PC-3 (cell line): ENCODE data around the gene ACVRL1. TPM values are rescaled to one million over a fixed set of nuclear protein-coding genes. Genes with fewer than 3 reads are reported as not detected.

ENCODE experiments used
- ATAC-seq: fragments of 200-7000 bp; cut with Tn5 transposase; 2 replicates; pipeline ENCODE4 v1.9.1; 2020; ENCODE audit warnings: mild to moderate bottlenecking, moderate library complexity
- BruUV-seq: library from RNA; stranded (reverse); fragments of 400-500 nt; replicated peaks from 2 replicates; lab custom pipeline; 2021; lab: Mats Ljungman, UMichigan
- CTCF ChIA-PET: fragments of 300-600 bp; sonication (Branson Sonifier 250); formaldehyde crosslinking; loops from one replicate; lab custom pipeline; 2022; ENCODE audit warnings: antibody characterized with exemption; lab: Charles Lee
- POLR2A ChIA-PET: fragments of 300-600 bp; sonication (Branson Sonifier 250); formaldehyde crosslinking; loops from one replicate; lab custom pipeline; 2022; ENCODE audit warnings: antibody characterized with exemption; ENCODE audit not compliant: unreplicated experiment; lab: Charles Lee
- DNase-seq: peaks from one replicate; pipeline ENCODE4 v3.0.0-alpha.2; 2015
- H2AFZ ChIP-seq: fragments of 300-600 bp; sonication (generic); 2 replicates; pipeline ENCODE4 v1.6.0; 2016; ENCODE audit warnings: antibody characterized with exemption, low read length
- H3F3A ChIP-seq: fragments of 300-600 bp; sonication (generic); one replicate; pipeline ENCODE4 v1.6.0; 2017; ENCODE audit warnings: antibody characterized with exemption, low read length, control low read depth, mild to moderate bottlenecking; ENCODE audit not compliant: unreplicated experiment
- H3K27ac ChIP-seq: fragments of 300-600 bp; sonication (generic); 2 replicates; pipeline ENCODE4 v1.5.1; 2016; ENCODE audit warnings: mild to moderate bottlenecking, low read length
- H3K27me3 ChIP-seq: fragments of 300-600 bp; sonication (generic); 2 replicates; pipeline ENCODE4 v1.6.1; 2016; ENCODE audit warnings: low read length, mixed read lengths
- H3K36me3 ChIP-seq: fragments of 300-600 bp; sonication (generic); 2 replicates; pipeline ENCODE4 v1.6.1; 2016; ENCODE audit warnings: low read depth, mixed run types, low read length, mixed read lengths
- H3K4me1 ChIP-seq: fragments of 300-600 bp; sonication (generic); 2 replicates; pipeline ENCODE4 v1.5.1; 2016; ENCODE audit warnings: low read length; ENCODE audit not compliant: insufficient read depth
- H3K4me2 ChIP-seq: fragments of 300-600 bp; sonication (generic); 2 replicates; pipeline ENCODE4 v1.6.0; 2016; ENCODE audit warnings: low read length
- H3K4me3 ChIP-seq: fragments of 300-600 bp; sonication (generic); 2 replicates; pipeline ENCODE4 v1.5.1; 2016; ENCODE audit warnings: mild to moderate bottlenecking, low read length, mixed read lengths
- H3K79me2 ChIP-seq: fragments of 300-600 bp; sonication (generic); 2 replicates; pipeline ENCODE4 v1.6.1; 2017; ENCODE audit warnings: low read length, mixed read lengths
- H3K9ac ChIP-seq: fragments of 300-600 bp; sonication (generic); 2 replicates; pipeline ENCODE4 v1.6.0; 2016; ENCODE audit warnings: mild to moderate bottlenecking, low read length
- H3K9me2 ChIP-seq: fragments of 300-600 bp; sonication (generic); replicated peaks from 2 replicates; pipeline ENCODE4 v1.6.1; 2016; ENCODE audit warnings: mixed run types, low read length, mixed read lengths
- H3K9me3 ChIP-seq: fragments of 300-600 bp; sonication (generic); 2 replicates; pipeline ENCODE4 v1.6.1; 2016; ENCODE audit warnings: low read length, mixed read lengths
- H4K20me1 ChIP-seq: fragments of 300-600 bp; sonication (generic); 2 replicates; pipeline ENCODE4 v1.6.1; 2016; ENCODE audit warnings: low read length, mixed read lengths
- CTCF ChIP-seq: fragments of 300-600 bp; sonication (generic); conservative IDR thresholded peaks from 2 replicates; pipeline ENCODE4 v1.5.1; 2017; ENCODE audit warnings: antibody characterized with exemption, low read depth, mild to moderate bottlenecking, low read length
- EZH2 ChIP-seq: fragments of 300-600 bp; sonication (generic); IDR thresholded peaks from one replicate; pipeline ENCODE4 v1.6.1; 2017; ENCODE audit warnings: antibody characterized with exemption, mild to moderate bottlenecking, low read length; ENCODE audit not compliant: unreplicated experiment
- EZH2phosphoT487 ChIP-seq: fragments of 300-600 bp; sonication (generic); IDR thresholded peaks from 2 replicates; pipeline ENCODE4 v1.6.1; 2018; ENCODE audit warnings: mild to moderate bottlenecking, antibody characterized with exemption, low read length, borderline replicate concordance
- intact Hi-C: fragments of 100-400 bp; cut with micrococcal nuclease; formaldehyde crosslinking; loops from 2 replicates; pipeline ENCODE4 v1.9.0; 2023
- total RNA-seq: library from RNA; depleted of rRNA; stranded (reverse); fragments of >200 nt; gene quantifications from 2 replicates; pipeline ENCODE4 v1.2.3, GENCODE V29; 2014

ACVRL1 gene
- total RNA-seq, 1 experiment from 2014 or later = not detected

- Histone ChIP-seq H3K27me3 (no peaks in the 10 kb centered on the region), H4K20me1 (no peaks in the 10 kb centered on the region), H3K4me3 (no peak overlapping the region), H2AFZ (no peak overlapping the region), H3K9ac (no peak overlapping the region), H3F3A (no peaks in the 10 kb centered on the region), H3K4me1 (no peaks in the 10 kb centered on the region), H3K79me2 (no peaks in the 10 kb centered on the region), H3K27ac (no peak overlapping the region), H3K36me3 (no peaks in the 10 kb centered on the region), H3K9me3 (no peaks in the 10 kb centered on the region), H3K9me2 (no peaks in the 10 kb centered on the region), H3K4me2 (no peak overlapping the region)
- TF ChIP-seq CTCF (no peak), EZH2 (no peak), EZH2phosphoT487 (no peak)
- ATAC-seq (no peak), DNase-seq (no peak)
- BruUV-seq = no TSS peak
- ChIA-PET CTCF (interaction anchor here (0.6 kb wide), 1 partner anchor 9 kb away, joined by 3 read pairs; no protein-coding TSS in a partner anchor), POLR2A (interaction anchor here (0.6 kb wide), 2 partner anchors 35 to 185 kb away, joined by 3 to 5 read pairs; no protein-coding TSS in a partner anchor)
- intact Hi-C loops = no loop called here
Observed at GRCh38 chr12:51866762-51867161, 40.5 kb upstream of the ACVRL1 start.

- Histone ChIP-seq H3K4me2 (no peak overlapping the region), H3F3A (no peaks in the 10 kb centered on the region), H3K4me1 (no peaks in the 10 kb centered on the region), H3K27ac (no peak overlapping the region), H3K36me3 (no peaks in the 10 kb centered on the region), H2AFZ (no peak overlapping the region), H3K27me3 (no peaks in the 10 kb centered on the region), H3K4me3 (no peak overlapping the region), H3K9me3 (no peaks in the 10 kb centered on the region), H3K79me2 (no peaks in the 10 kb centered on the region), H3K9ac (no peak overlapping the region), H4K20me1 (no peaks in the 10 kb centered on the region), H3K9me2 (no peaks in the 10 kb centered on the region)
- ChIA-PET POLR2A (interaction anchor here (0.6 kb wide), 1 partner anchor 36 kb away, joined by 5 read pairs; no protein-coding TSS in a partner anchor), CTCF (interaction anchor here (0.6 kb wide), 1 partner anchor 8 kb away, joined by 3 read pairs; no protein-coding TSS in a partner anchor)
- intact Hi-C loops = no loop called here
- no peak for DNase-seq
- ATAC-seq = no peak
- no TSS peak for BruUV-seq
- TF ChIP-seq EZH2phosphoT487 (no peak), EZH2 (no peak), CTCF (no peak)
Observed at GRCh38 chr12:51867371-51867770, 39.9 kb upstream of the ACVRL1 start.

GRCh38 chr12:51867796-51868428, 39.4 kb upstream of the ACVRL1 start:
- POLR2A ChIA-PET = no interaction called here
- ATAC-seq = no peak

More at GRCh38 chr12:51867796-51868428, 39.4 kb upstream of the ACVRL1 start:
- CTCF ChIA-PET = no interaction called here
- no peak overlapping the region for H3K9ac ChIP-seq
- no peaks in the 10 kb centered on the region for H3K36me3 ChIP-seq
- no TSS peak for BruUV-seq
- no peak overlapping the region for H3K4me2 ChIP-seq
- H3K79me2 ChIP-seq = no peaks in the 10 kb centered on the region
- intact Hi-C loops = no loop called here
- H3K9me2 ChIP-seq = no peaks in the 10 kb centered on the region
- no peak for DNase-seq
- no peaks in the 10 kb centered on the region for H3K4me1 ChIP-seq
- TF ChIP-seq EZH2 (no peak), EZH2phosphoT487 (no peak), CTCF (no peak)
- no peak overlapping the region for H3K27ac ChIP-seq
- no peaks in the 10 kb centered on the region for H3K9me3 ChIP-seq
- H3F3A ChIP-seq = no peaks in the 10 kb centered on the region
- H3K27me3 ChIP-seq = no peaks in the 10 kb centered on the region
- H4K20me1 ChIP-seq = no peaks in the 10 kb centered on the region
- H2AFZ ChIP-seq = no peak overlapping the region
- no peak overlapping the region for H3K4me3 ChIP-seq
